Skeletal muscle satellite cell (primary cell): ENCODE results near the gene NCAPD2.

ENCODE experiments used
- H3K27me3 ChIP-seq: 2 replicates; pipeline ENCODE4 v1.7.0; 2013; ENCODE audit warnings: low read length; ENCODE audit not compliant: control insufficient read depth, insufficient read depth
- H3K36me3 ChIP-seq: 2 replicates; pipeline ENCODE4 v1.7.0; 2013; ENCODE audit warnings: mild to moderate bottlenecking, control low read depth, low read length; ENCODE audit not compliant: insufficient read depth
- H3K4me1 ChIP-seq: 2 replicates; pipeline ENCODE4 v1.7.0; 2013; ENCODE audit warnings: low read length; ENCODE audit not compliant: control insufficient read depth, insufficient read depth
- H3K4me2 ChIP-seq: 2 replicates; pipeline ENCODE4 v1.7.0; 2013; ENCODE audit warnings: mild to moderate bottlenecking, low read length
- H3K4me3 ChIP-seq: 2 replicates; pipeline ENCODE4 v1.7.0; 2013; ENCODE audit warnings: low read length
- H3K9ac ChIP-seq: 2 replicates; pipeline ENCODE4 v1.7.0; 2013; ENCODE audit warnings: mild to moderate bottlenecking, low read depth, low read length, moderate library complexity
- H3K9me3 ChIP-seq: replicated peaks from 2 replicates; pipeline ENCODE4 v1.7.0; 2013; ENCODE audit warnings: mild to moderate bottlenecking, control low read depth, low read length

Gene NCAPD2

GRCh38 chr12:6508087-6508486, 14.2 kb downstream of the NCAPD2 start:
- Histone ChIP-seq H3K4me2 (no peak overlapping the region), H3K9ac (no peak overlapping the region), H3K4me1 (no peaks in the 10 kb centered on the region), H3K27me3 (no peaks in the 10 kb centered on the region), H3K4me3 (no peak overlapping the region), H3K9me3 (no peaks in the 10 kb centered on the region), H3K36me3 (peaks cover 40% of the 10 kb centered on the region)

- H3K27me3 ChIP-seq, result no peaks in the 10 kb centered on the region
- H3K4me3 ChIP-seq, result no peak overlapping the region
- peaks cover 83% of the 10 kb centered on the region for H3K36me3 ChIP-seq
- no peaks in the 10 kb centered on the region for H3K9me3 ChIP-seq
- no peak overlapping the region for H3K9ac ChIP-seq
- H3K4me2 ChIP-seq, result no peak overlapping the region
- no peaks in the 10 kb centered on the region for H3K4me1 ChIP-seq
These were observed 26.3 kb downstream of the NCAPD2 start for GRCh38 chr12:6520186-6520585.

GRCh38 chr12:6522193-6522592, 28.3 kb downstream of the NCAPD2 start:
- H3K9ac ChIP-seq, result no peak overlapping the region
- H3K27me3 ChIP-seq, result no peaks in the 10 kb centered on the region
- H3K36me3 ChIP-seq, result peaks cover 83% of the 10 kb centered on the region
- no peak overlapping the region for H3K4me2 ChIP-seq
- no peaks in the 10 kb centered on the region for H3K4me1 ChIP-seq
- H3K9me3 ChIP-seq, result no peaks in the 10 kb centered on the region
- no peak overlapping the region for H3K4me3 ChIP-seq

GRCh38 chr12:6523708-6524107, 29.8 kb downstream of the NCAPD2 start:
- no peak overlapping the region for H3K9ac ChIP-seq
- H3K4me2 ChIP-seq, result no peak overlapping the region
- H3K4me3 ChIP-seq, result no peak overlapping the region
- no peaks in the 10 kb centered on the region for H3K4me1 ChIP-seq
- H3K9me3 ChIP-seq, result no peaks in the 10 kb centered on the region
- no peaks in the 10 kb centered on the region for H3K27me3 ChIP-seq
- H3K36me3 ChIP-seq, result peaks cover 84% of the 10 kb centered on the region

GRCh38 chr12:6524648-6525047, 30.7 kb downstream of the NCAPD2 start:
- Histone ChIP-seq H3K36me3 (peaks cover 87% of the 10 kb centered on the region), H3K4me3 (no peak overlapping the region), H3K27me3 (no peaks in the 10 kb centered on the region), H3K4me1 (no peaks in the 10 kb centered on the region), H3K9me3 (no peaks in the 10 kb centered on the region), H3K4me2 (no peak overlapping the region), H3K9ac (no peak overlapping the region)

GRCh38 chr12:6526201-6526600, 32.3 kb downstream of the NCAPD2 start:
- Histone ChIP-seq H3K4me3 (no peak overlapping the region), H3K27me3 (no peaks in the 10 kb centered on the region), H3K9me3 (no peaks in the 10 kb centered on the region), H3K9ac (no peak overlapping the region), H3K36me3 (peaks cover 89% of the 10 kb centered on the region), H3K4me2 (no peak overlapping the region), H3K4me1 (no peaks in the 10 kb centered on the region)

- no peak overlapping the region for H3K9ac ChIP-seq
- H3K9me3 ChIP-seq, result no peaks in the 10 kb centered on the region
- no peak overlapping the region for H3K4me3 ChIP-seq
- H3K4me2 ChIP-seq, result no peak overlapping the region
- peaks cover 83% of the 10 kb centered on the region for H3K36me3 ChIP-seq
- no peaks in the 10 kb centered on the region for H3K27me3 ChIP-seq
- H3K4me1 ChIP-seq, result peaks cover 3% of the 10 kb centered on the region
These were observed 33.0 kb downstream of the NCAPD2 start for GRCh38 chr12:6526766-6527525.

GRCh38 chr12:6527711-6528110, 33.8 kb downstream of the NCAPD2 start:
- Histone ChIP-seq H3K36me3 (peaks cover 78% of the 10 kb centered on the region), H3K4me1 (peaks cover 11% of the 10 kb centered on the region), H3K27me3 (no peaks in the 10 kb centered on the region), H3K9me3 (no peaks in the 10 kb centered on the region), H3K9ac (no peak overlapping the region), H3K4me2 (no peak overlapping the region), H3K4me3 (no peak overlapping the region)

- Histone ChIP-seq H3K9ac (no peak overlapping the region), H3K4me1 (peaks cover 20% of the 10 kb centered on the region), H3K9me3 (no peaks in the 10 kb centered on the region), H3K36me3 (peaks cover 68% of the 10 kb centered on the region), H3K4me2 (no peak overlapping the region), H3K4me3 (no peak overlapping the region), H3K27me3 (no peaks in the 10 kb centered on the region)
These were observed 34.8 kb downstream of the NCAPD2 start for GRCh38 chr12:6528539-6529235.

GRCh38 chr12:6529291-6529737, 35.4 kb downstream of the NCAPD2 start:
- Histone ChIP-seq H3K36me3 (peaks cover 64% of the 10 kb centered on the region), H3K4me1 (peaks cover 24% of the 10 kb centered on the region), H3K9ac (no peak overlapping the region), H3K4me3 (no peak overlapping the region), H3K4me2 (no peak overlapping the region), H3K27me3 (no peaks in the 10 kb centered on the region), H3K9me3 (no peaks in the 10 kb centered on the region)

- H3K27me3 ChIP-seq, result no peaks in the 10 kb centered on the region
- no peak overlapping the region for H3K9ac ChIP-seq
- peaks cover 24% of the 10 kb centered on the region for H3K4me1 ChIP-seq
- no peaks in the 10 kb centered on the region for H3K9me3 ChIP-seq
- peaks cover 63% of the 10 kb centered on the region for H3K36me3 ChIP-seq
- H3K4me2 ChIP-seq, result no peak overlapping the region
- H3K4me3 ChIP-seq, result no peak overlapping the region
These were observed 36.8 kb downstream of the NCAPD2 start for GRCh38 chr12:6530576-6531260.
